CD4-positive, alpha-beta T cell treated with Interleukin-4 for 1 hour (primary cell): ENCODE measurements around the gene CDHR5.

ENCODE experiments used
- DNase-seq, 2 donors: peaks; one replicate each; pipeline ENCODE4 v3.0.0-alpha.2; 2020 to 2022

CDHR5 gene

GRCh38 chr11:581342-581741 is 43.4 kb downstream of the CDHR5 start:
- DNase-seq, result no peak

GRCh38 chr11:579830-580601 is 44.7 kb downstream of the CDHR5 start:
- DNase-seq, result no peak

GRCh38 chr11:578276-579035 is 46.3 kb downstream of the CDHR5 start:
- DNase-seq, result no peak

GRCh38 chr11:577611-577894 is 47.2 kb downstream of the CDHR5 start:
- DNase-seq, result no peak

GRCh38 chr11:576811-577610 is 47.7 kb downstream of the CDHR5 start:
- DNase-seq, result no peak

- DNase-seq, result peak; percentile 95 to 96
Observed at GRCh38 chr11:575996-576768, 48.6 kb downstream of the CDHR5 start, which contains the start of gene PHRF1. Gene PHRF1 (plus strand): TSS chr11:576470. CDS start chr11:581513, 5,043 bp downstream.

GRCh38 chr11:575313-575995 is 49.3 kb downstream of the CDHR5 start:
- DNase-seq, result no peak

- no peak for DNase-seq
Observed at GRCh38 chr11:574632-575312, 50.0 kb downstream of the CDHR5 start.

GRCh38 chr11:574031-574570 is 50.7 kb downstream of the CDHR5 start:
- DNase-seq, result peak in 1 of 2 donors; percentile 55

- no peak for DNase-seq
Observed at GRCh38 chr11:573146-573759, 51.5 kb downstream of the CDHR5 start.

- no peak for DNase-seq
Observed at GRCh38 chr11:571802-572185, 53.0 kb downstream of the CDHR5 start.

- no peak for DNase-seq
Observed at GRCh38 chr11:569158-569885, 55.4 kb downstream of the CDHR5 start.

GRCh38 chr11:568306-569157 is 56.2 kb downstream of the CDHR5 start:
- DNase-seq, result peak; percentile 94 to 95

- no peak for DNase-seq
Observed at GRCh38 chr11:567629-568292, 57.0 kb downstream of the CDHR5 start.

- DNase-seq, result no peak
Observed at GRCh38 chr11:567011-567628, 57.6 kb downstream of the CDHR5 start.
